Measurements from ENCODE around the gene OVCH1. TPM values are rescaled to one million over a fixed set of nuclear protein-coding genes. Genes with fewer than 3 reads are reported as not detected.
"Not testable (repeated sequence)": the region's sequence is repeated elsewhere in the genome, so short reads cannot be mapped to it uniquely, and the experiment has no call there.

Gene OVCH1
- total RNA-seq, 4 donors from 2014 or later, result 0.10 TPM; not detected in 3

DNA sequence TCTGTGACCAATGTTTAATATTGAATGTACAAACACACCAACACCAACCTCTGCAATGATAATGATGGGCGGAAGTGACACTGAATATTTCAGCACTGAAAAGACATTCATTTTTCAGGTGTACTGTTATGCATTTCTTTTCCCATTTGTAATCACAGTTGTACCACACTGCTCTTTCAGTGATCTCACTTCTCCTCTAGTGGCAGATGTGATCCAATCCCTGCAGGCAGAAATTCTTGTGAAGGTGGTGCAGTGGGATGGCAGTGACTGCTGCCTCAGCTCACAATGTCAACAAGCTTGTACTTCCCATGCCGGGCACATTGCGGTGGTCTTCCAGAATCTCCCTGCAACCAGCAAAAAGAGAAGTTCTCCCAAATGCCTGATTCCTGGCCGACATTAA lies 93.5 kb downstream of the OVCH1 start:
- Histone ChIP-seq H3K4me3 (no peak overlapping the region), H3K27me3 (no peaks in the 10 kb centered on the region), H3K9me3 (no peaks in the 10 kb centered on the region), H3K27ac (no peak overlapping the region), H3K36me3 (no peaks in the 10 kb centered on the region), H3K4me1 (no peaks in the 10 kb centered on the region)
- ATAC-seq (no peak), DNase-seq (no peak)
- in situ Hi-C loops (cut with MboI; ENCODE audit: low sequenced_read_pairs in 4 of 4) (no loop called here), intact Hi-C loops (cut with DNase I; ENCODE audit: low total_unique reads) (no loop called here)
- TF ChIP-seq, protein P1, sequence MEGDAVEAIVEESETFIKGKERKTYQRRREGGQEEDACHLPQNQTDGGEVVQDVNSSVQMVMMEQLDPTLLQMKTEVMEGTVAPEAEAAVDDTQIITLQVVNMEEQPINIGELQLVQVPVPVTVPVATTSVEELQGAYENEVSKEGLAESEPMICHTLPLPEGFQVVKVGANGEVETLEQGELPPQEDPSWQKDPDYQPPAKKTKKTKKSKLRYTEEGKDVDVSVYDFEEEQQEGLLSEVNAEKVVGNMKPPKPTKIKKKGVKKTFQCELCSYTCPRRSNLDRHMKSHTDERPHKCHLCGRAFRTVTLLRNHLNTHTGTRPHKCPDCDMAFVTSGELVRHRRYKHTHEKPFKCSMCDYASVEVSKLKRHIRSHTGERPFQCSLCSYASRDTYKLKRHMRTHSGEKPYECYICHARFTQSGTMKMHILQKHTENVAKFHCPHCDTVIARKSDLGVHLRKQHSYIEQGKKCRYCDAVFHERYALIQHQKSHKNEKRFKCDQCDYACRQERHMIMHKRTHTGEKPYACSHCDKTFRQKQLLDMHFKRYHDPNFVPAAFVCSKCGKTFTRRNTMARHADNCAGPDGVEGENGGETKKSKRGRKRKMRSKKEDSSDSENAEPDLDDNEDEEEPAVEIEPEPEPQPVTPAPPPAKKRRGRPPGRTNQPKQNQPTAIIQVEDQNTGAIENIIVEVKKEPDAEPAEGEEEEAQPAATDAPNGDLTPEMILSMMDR (IDR thresholded peaks at IDR 0.05 in 4 of 5, conservative IDR thresholded peaks at IDR 0.05 in 1 of 5), result no peak
- no peak for TF ChIP-seq POLR2A (IDR thresholded peaks at IDR 0.05)

DNA sequence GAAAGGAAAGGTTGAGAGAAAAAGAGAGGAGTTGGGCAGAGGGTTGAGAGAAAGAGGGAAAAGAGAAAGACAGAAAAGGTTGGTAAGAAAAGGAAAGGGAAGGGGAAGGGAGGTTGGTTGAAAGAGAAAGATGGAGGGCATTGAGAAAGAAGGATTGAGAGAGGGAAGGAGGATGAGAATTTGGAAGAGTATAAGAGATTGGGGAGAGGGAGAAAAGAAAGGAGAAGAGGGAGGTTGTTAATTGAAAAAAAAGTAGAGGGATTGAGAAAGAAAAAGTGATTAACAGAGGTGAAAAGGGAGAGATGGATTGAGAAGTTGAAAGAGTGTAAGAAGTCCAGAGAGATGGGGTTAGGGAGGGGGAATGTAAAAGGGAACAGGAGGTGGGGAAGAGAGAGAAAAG lies 95.0 kb downstream of the OVCH1 start:
- intact Hi-C loops (cut with DNase I; ENCODE audit: low total_unique reads), result no loop called here
- no peak for ATAC-seq

DNA sequence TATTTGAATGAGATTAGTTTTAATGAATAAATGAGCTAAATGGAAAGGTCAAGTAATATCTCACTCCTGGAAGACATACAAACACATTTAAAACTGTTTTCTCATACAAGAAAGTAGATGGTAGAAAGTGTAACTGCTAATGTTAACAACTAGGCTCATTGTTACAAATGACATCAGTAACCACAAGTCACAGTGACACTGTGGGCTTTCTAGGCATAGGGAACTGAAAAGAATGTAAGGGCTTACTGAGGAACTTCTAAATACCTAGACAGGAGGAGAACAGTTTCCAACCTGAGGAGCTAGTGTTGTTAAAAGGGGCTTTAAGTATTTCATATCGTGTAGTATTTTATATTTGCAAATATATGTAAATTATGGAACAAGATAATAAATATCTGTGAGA lies 99.0 kb downstream of the OVCH1 start:
- H3K4me3 ChIP-seq, result no peak overlapping the region
- in situ Hi-C loops (cut with MboI; ENCODE audit: low sequenced_read_pairs in 4 of 4), result no loop called here
- no peak for ATAC-seq

More for the DNA sequence above, 95.0 kb downstream of the OVCH1 start:
- Histone ChIP-seq H3K9me3 (no peaks in the 10 kb centered on the region), H3K4me1 (no peaks in the 10 kb centered on the region), H3K36me3 (no peaks in the 10 kb centered on the region), H3K4me3 (no peak overlapping the region), H3K27ac (no peak overlapping the region), H3K27me3 (no peaks in the 10 kb centered on the region)
- DNase-seq, result no peak
- TF ChIP-seq POLR2A (IDR thresholded peaks at IDR 0.05), result no peak
- TF ChIP-seq, protein P1 (IDR thresholded peaks at IDR 0.05 in 4 of 5, conservative IDR thresholded peaks at IDR 0.05 in 1 of 5), result no peak
- in situ Hi-C loops (cut with MboI; ENCODE audit: low sequenced_read_pairs in 4 of 4), result no loop called here

DNA sequence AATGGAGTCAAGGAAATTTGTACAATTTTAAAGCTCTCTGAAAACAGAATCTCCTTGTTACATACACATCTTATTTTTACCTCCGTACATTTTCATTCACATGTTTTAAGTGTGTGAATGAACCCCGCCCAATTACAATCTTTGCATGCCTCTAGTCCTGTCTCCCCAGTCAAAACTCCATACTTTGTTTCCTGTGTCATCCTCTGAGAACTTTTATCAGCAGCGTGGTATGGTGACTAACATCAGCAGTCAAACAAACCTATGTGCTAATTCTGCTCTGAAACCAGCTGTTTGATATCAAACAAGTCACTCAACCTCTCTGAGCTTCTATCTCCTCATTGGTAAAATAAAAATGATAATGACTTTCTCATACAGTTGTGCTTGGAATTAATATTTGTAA lies 100.7 kb downstream of the OVCH1 start:
- H3K36me3 ChIP-seq, result no peaks in the 10 kb centered on the region
- H3K4me1 ChIP-seq, result no peaks in the 10 kb centered on the region
- in situ Hi-C loops (cut with MboI; ENCODE audit: low sequenced_read_pairs in 4 of 4), result no loop called here
- no peaks in the 10 kb centered on the region for H3K27me3 ChIP-seq
- no peak overlapping the region for H3K4me3 ChIP-seq
- no peaks in the 10 kb centered on the region for H3K9me3 ChIP-seq
- TF ChIP-seq, protein P1 (IDR thresholded peaks at IDR 0.05 in 4 of 5, conservative IDR thresholded peaks at IDR 0.05 in 1 of 5), result no peak
- no peak for TF ChIP-seq POLR2A (IDR thresholded peaks at IDR 0.05)
- no peak overlapping the region for H3K27ac ChIP-seq
- intact Hi-C loops (cut with DNase I; ENCODE audit: low total_unique reads), result no loop called here
- no peak for ATAC-seq
- DNase-seq, result no peak

More for the DNA sequence above, 99.0 kb downstream of the OVCH1 start:
- Histone ChIP-seq H3K4me1 (no peaks in the 10 kb centered on the region), H3K27ac (no peak overlapping the region), H3K9me3 (no peaks in the 10 kb centered on the region), H3K27me3 (no peaks in the 10 kb centered on the region), H3K36me3 (no peaks in the 10 kb centered on the region)
- TF ChIP-seq POLR2A (IDR thresholded peaks at IDR 0.05), result no peak
- TF ChIP-seq, protein P1 (IDR thresholded peaks at IDR 0.05 in 4 of 5, conservative IDR thresholded peaks at IDR 0.05 in 1 of 5), result no peak
- DNase-seq, result no peak
- intact Hi-C loops (cut with DNase I; ENCODE audit: low total_unique reads), result no loop called here

DNA sequence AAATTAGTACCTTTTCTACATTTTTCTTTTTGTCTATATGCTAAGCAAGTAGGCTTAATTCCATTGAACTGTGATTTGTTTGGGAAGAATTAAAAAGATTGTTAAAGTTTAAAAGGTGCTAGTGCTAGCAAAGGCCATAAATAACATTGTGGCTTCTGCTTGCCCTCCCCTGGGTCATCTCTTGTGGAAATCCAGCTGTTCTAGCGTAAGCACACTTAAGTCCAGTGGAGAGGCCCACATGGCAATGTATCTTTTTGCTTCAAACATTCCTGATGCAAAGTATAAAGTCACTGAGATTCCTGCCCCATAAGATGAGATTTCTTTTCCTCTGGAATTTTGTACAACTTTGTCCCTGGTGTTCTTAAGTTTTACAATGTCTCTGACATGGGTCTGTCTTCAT lies 102.1 kb downstream of the OVCH1 start:
- intact Hi-C loops (cut with DNase I; ENCODE audit: low total_unique reads) (no loop called here), in situ Hi-C loops (cut with MboI; ENCODE audit: low sequenced_read_pairs in 4 of 4) (no loop called here)
- Histone ChIP-seq H3K9me3 (no peaks in the 10 kb centered on the region), H3K36me3 (no peaks in the 10 kb centered on the region), H3K4me3 (no peak overlapping the region), H3K27ac (no peak overlapping the region), H3K4me1 (no peaks in the 10 kb centered on the region), H3K27me3 (no peaks in the 10 kb centered on the region)
- DNase-seq (no peak), ATAC-seq (no peak)
- no peak for TF ChIP-seq POLR2A (IDR thresholded peaks at IDR 0.05)
- TF ChIP-seq, protein P1 (IDR thresholded peaks at IDR 0.05 in 4 of 5, conservative IDR thresholded peaks at IDR 0.05 in 1 of 5), result no peak

DNA sequence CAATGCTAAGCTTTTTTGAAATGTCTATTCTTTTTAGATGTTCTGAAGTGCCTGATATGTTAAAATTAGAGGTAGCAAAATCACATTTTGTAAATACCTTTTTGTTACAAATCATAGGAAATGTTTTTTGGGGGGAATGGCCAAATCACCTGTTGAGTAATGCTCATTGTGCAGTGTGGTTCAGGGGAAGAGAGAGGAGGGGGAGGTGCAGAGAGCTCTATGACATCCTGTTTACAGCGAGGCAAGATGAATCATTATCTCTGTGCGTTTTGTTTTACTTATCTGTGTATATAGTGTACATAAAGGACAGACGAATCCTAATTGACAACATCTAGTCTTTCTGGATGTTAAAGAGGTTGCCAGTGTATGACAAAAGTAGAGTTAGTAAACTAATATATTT lies 107.1 kb downstream of the OVCH1 start:
- H3K4me3 ChIP-seq; H3K36me3 ChIP-seq; DNase-seq; H3K27ac ChIP-seq; H3K27me3 ChIP-seq; in situ Hi-C loops (cut with MboI; ENCODE audit: low sequenced_read_pairs in 4 of 4); H3K4me1 ChIP-seq; ATAC-seq; intact Hi-C loops (cut with DNase I; ENCODE audit: low total_unique reads); H3K9me3 ChIP-seq: not testable (repeated sequence)
